Fibroblast of villous mesenchyme (primary cell): ENCODE measurements around the gene KCNAB2. TPM values are rescaled to one million over a fixed set of nuclear protein-coding genes. Genes with fewer than 3 reads are reported as not detected.
A peak's percentile ranks its signal among the peaks of the same experiment; 100 is the strongest.
"Not testable (repeated sequence)": the region's sequence is repeated elsewhere in the genome, so short reads cannot be mapped to it uniquely, and the experiment has no call there.

Experiments
- DNase-seq: peaks from one replicate; pipeline ENCODE4 v3.0.0-alpha.2; 2010; ENCODE audit warnings: low read depth
- H3K4me3 ChIP-seq: 2 replicates; pipeline ENCODE4 v1.5.1; 2011; ENCODE audit warnings: low read depth, mild to moderate bottlenecking, low read length
- total RNA-seq: library from RNA; depleted of rRNA; stranded (reverse); fragments of >200 nt; gene quantifications from 2 replicates; pipeline ENCODE4 v1.2.3, GENCODE V29; 2012
- TF ChIP-seq, protein P1 (sequence below): IDR thresholded peaks from 2 replicates; pipeline ENCODE4 v1.5.1; 2012; ENCODE audit warnings: low read depth, mild to moderate bottlenecking, low read length; ENCODE audit not compliant: insufficient read depth

KCNAB2 gene
- total RNA-seq, 1 donor = 2.6 TPM

DNA sequence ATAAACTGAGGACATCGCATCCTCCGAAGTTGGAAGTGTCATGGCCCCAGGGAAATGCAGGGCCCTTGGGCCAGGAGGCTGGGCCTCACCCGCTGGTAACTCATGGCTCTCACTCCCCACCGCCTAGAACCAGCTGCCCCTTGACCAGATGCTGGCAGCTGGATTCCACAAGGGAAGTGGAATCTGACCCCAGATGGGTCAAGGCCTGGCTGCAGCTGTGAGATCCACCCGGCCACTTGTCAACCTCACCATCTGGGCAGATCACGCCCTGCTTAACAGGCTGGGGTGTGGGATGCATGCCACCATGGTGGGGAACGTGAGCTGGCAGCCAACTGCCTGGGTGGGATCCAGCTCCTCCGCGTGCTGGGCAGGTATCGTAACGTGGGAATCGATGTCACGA, 25.5 kb downstream of the KCNAB2 start:
- no peak for DNase-seq
- TF ChIP-seq, protein P1, sequence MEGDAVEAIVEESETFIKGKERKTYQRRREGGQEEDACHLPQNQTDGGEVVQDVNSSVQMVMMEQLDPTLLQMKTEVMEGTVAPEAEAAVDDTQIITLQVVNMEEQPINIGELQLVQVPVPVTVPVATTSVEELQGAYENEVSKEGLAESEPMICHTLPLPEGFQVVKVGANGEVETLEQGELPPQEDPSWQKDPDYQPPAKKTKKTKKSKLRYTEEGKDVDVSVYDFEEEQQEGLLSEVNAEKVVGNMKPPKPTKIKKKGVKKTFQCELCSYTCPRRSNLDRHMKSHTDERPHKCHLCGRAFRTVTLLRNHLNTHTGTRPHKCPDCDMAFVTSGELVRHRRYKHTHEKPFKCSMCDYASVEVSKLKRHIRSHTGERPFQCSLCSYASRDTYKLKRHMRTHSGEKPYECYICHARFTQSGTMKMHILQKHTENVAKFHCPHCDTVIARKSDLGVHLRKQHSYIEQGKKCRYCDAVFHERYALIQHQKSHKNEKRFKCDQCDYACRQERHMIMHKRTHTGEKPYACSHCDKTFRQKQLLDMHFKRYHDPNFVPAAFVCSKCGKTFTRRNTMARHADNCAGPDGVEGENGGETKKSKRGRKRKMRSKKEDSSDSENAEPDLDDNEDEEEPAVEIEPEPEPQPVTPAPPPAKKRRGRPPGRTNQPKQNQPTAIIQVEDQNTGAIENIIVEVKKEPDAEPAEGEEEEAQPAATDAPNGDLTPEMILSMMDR = no peak

DNA sequence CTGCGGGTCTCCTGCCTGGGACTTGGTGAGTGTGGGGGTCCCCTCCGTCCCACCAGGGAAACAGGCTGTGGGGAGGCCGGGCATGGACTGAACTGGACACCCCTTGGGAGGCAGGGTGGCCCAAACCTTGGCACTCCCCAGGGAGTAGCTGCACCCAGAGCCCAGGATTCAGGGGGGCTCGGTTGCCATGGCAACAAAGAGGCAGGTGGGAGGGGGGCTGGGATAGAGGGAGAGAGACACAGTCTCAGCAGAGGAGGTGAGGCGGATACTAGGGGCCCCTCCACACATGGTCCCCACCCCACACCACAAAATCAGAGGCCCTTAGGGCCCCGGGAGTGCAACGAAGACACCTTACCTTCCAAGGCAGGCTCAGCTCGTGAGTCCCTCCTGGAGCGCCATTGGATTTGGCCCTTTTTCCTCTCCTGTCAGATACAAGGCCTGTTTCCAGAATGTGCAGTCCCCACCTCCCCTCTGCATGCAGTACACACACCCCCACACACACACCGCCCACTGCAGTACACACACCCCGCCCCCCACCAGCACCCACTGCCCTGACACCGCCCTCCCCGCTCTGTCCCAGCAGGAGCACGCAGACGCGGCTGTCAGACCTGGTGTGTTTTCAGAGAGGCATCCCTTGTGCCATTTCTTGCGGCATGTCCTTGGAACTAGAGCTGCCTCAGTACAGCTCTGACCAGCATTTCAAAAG, 27.2 kb downstream of the KCNAB2 start:
- TF ChIP-seq, protein P1 = no peak
- no peak for DNase-seq
- no peak overlapping the region for H3K4me3 ChIP-seq

More for the DNA sequence above, 25.5 kb downstream of the KCNAB2 start:
- no peak overlapping the region for H3K4me3 ChIP-seq

DNA sequence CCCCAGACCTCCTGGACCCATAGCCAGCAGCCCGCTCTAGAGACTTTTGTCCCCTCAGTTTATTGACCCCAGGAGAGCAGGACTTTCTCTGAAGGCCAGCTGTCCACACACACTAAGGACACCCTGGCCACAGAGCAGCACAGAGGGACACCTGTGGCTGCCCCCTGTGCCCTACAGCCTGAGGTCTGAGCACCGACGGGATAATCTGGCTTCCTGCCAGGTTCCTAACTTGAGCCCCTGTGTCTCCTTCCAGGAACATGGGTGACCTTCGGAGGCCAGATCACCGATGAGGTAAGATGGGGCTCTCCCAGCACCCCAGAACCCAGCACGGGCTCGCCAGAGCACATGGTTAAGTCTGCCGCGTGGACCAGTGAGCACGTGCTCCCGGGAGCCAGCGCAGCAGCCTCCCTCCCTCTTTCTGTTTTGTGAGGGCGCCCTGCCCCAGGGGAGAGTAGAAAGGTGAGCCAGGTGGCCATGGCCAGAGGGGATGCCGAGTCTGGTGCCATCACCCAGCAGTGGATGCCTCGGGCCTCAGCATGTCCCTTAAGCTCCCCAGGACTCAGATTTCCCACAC, 27.9 kb downstream of the KCNAB2 start:
- DNase-seq = no peak
- TF ChIP-seq, protein P1 = no peak
- H3K4me3 ChIP-seq = no peak overlapping the region

DNA sequence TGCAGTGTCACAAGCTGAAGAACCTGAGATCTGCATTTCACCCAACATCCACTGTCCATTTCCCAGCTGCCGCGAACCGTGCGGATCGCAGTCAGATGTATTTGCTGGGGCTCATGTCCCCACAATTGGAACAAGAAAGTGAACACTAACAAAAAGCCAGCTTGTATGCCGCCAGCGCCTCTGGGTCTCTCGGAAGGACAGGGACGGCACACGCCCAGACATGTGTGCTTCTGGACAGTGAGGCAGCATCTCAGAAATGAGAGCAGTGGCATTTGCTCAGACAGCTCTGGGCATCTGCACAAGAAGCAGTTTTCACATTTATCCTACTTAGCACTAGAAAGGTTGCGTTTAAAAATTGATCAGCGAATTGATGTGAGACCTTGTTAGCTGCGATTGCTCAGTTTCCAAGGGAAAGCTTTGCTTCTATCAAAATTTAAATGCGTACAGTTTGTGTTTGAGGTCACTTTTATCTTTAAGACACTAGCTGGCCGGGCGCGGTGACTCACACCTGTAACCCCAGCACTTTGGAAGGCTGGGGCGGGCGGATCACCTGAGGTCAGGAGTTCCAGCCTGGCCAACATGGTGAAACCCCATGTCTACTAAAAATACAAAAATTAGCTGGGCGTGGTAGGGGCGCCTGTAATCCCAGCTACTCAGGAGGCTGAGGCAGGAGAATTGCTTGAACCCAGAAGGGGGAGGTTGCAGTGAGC, 28.7 kb downstream of the KCNAB2 start:
- no peak overlapping the region for H3K4me3 ChIP-seq
- TF ChIP-seq, protein P1 = no peak

DNA sequence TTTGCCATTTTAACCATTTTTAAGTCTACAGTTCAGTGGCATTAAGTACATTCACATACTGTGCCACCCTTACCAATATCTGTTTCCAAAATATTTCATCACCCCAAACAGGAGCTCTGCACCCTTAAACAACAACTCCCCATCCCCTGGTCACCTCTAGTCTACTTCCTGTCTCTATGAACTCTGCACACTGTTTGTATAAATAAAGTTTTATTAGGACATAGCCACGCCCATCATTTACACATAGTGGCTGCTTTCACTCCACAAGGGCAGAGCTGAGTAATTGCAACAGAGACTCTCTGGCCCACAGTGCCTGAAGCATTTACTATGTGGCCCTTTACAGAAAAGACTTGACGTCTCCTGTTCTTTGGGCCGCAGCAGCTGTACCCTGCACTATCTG, 30.1 kb downstream of the KCNAB2 start:
- no peak overlapping the region for H3K4me3 ChIP-seq
- TF ChIP-seq, protein P1 = no peak
- DNase-seq = peak; percentile 6

More for the DNA sequence above, 28.7 kb downstream of the KCNAB2 start:
- no peak for DNase-seq

DNA sequence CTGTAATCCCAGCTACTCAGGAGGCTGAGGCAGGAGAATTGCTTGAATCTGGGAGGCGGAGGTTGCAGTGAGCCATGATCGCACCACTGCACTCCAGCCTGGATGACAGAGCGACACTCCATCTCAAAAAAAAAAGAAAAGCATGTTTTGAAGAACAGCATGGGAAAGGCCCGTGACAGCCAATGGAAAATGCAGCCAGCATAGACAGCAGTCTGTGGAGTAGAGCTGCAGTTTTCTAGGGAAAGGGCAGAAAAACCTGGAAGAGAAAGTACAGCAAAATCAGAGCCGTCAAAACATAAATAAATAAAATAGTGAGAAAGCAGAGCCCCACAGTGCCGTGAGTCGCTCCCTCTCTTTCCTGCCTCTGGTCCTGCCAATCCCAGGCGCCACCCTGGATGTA, 31.4 kb downstream of the KCNAB2 start:
- not testable (repeated sequence) for DNase-seq, H3K4me3 ChIP-seq

DNA sequence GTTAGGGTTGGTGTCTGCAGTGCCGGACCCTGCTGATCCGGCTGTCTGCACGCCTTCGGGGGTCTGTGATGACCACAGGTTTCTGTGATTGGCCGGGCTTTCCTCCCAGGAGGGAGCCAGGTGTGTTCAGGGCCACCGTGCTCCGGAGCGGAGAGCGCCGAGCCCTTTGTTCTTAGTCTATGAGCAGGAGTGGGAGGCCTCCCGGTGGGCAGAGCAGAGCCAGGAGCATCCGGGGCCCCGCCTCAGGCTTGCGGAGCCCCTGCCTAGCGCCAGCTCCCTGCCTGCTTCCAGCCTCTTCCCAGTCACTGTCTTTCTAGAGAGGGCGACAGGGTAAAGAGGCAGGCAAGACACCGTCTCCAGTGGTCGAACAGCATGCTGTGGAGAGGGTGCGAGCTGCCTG, 31.8 kb downstream of the KCNAB2 start:
- DNase-seq = no peak
- H3K4me3 ChIP-seq = no peak overlapping the region
- TF ChIP-seq, protein P1 = no peak
